ENCODE measurements around the gene SLC45A2.

DNA sequence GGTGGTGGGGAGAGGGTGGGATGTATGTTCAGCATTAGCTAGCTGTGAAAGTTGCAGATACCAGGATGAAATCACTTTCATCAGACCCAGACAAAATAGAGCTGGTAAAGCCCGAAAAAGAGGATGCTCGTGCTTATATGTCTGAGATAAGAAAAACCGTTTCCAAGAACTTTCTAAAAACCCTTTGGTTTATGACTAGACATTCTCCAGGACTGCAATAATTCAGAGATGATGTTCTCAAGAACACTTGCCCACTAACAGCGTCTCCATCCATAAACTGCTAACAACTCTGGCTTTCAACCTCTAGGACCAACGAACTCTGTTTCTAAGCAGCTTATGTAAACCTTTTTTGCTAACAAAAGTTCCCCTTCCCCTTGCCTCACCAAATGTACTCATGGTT lies 31.7 kb upstream of the SLC45A2 start:
- TF ChIP-seq, protein P1, sequence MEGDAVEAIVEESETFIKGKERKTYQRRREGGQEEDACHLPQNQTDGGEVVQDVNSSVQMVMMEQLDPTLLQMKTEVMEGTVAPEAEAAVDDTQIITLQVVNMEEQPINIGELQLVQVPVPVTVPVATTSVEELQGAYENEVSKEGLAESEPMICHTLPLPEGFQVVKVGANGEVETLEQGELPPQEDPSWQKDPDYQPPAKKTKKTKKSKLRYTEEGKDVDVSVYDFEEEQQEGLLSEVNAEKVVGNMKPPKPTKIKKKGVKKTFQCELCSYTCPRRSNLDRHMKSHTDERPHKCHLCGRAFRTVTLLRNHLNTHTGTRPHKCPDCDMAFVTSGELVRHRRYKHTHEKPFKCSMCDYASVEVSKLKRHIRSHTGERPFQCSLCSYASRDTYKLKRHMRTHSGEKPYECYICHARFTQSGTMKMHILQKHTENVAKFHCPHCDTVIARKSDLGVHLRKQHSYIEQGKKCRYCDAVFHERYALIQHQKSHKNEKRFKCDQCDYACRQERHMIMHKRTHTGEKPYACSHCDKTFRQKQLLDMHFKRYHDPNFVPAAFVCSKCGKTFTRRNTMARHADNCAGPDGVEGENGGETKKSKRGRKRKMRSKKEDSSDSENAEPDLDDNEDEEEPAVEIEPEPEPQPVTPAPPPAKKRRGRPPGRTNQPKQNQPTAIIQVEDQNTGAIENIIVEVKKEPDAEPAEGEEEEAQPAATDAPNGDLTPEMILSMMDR (IDR thresholded peaks at IDR 0.05) = no peak
- TF ChIP-seq POLR2A (IDR thresholded peaks at IDR 0.05) (no peak), POLR2AphosphoS5 (IDR thresholded peaks at IDR 0.05) (no peak)

Data from breast epithelium (tissue), 3 donors.